ENCODE results near the gene RORC.
"Not testable (repeated sequence)": the region's sequence is repeated elsewhere in the genome, so short reads cannot be mapped to it uniquely, and the experiment has no call there.

RORC gene

GRCh38 chr1:151807131-151807530 is 24.5 kb downstream of the RORC start:
- DNase-seq (ENCODE audit: low read depth in 2 of 2, low spot score in 1 of 2): no peak

- no peak for DNase-seq (ENCODE audit: low read depth in 2 of 2, low spot score in 1 of 2)
Observed at GRCh38 chr1:151806170-151806569, 25.4 kb downstream of the RORC start.

- DNase-seq (ENCODE audit: low read depth in 2 of 2, low spot score in 1 of 2): no peak
Observed at GRCh38 chr1:151805066-151805820, 26.4 kb downstream of the RORC start, which contains the start of gene LINGO4. Gene LINGO4, minus strand, starts transcription at chr1:151805419. Its CDS starts 2,715 bp downstream, at chr1:151802704.

GRCh38 chr1:151803915-151804314 is 27.7 kb downstream of the RORC start:
- DNase-seq (ENCODE audit: low read depth in 2 of 2, low spot score in 1 of 2): no peak

GRCh38 chr1:151803164-151803563 is 28.4 kb downstream of the RORC start:
- no peak for DNase-seq (ENCODE audit: low read depth in 2 of 2, low spot score in 1 of 2)

- no peak for DNase-seq (ENCODE audit: low read depth in 2 of 2, low spot score in 1 of 2)
Observed at GRCh38 chr1:151802372-151802771, 29.2 kb downstream of the RORC start.

- no peak for DNase-seq (ENCODE audit: low read depth in 2 of 2, low spot score in 1 of 2)
Observed at GRCh38 chr1:151801846-151802245, 29.8 kb downstream of the RORC start.

GRCh38 chr1:151801310-151801820 is 30.2 kb downstream of the RORC start:
- DNase-seq (ENCODE audit: low read depth in 2 of 2, low spot score in 1 of 2): no peak

- no peak for DNase-seq (ENCODE audit: low read depth in 2 of 2, low spot score in 1 of 2)
Observed at GRCh38 chr1:151800830-151801229, 30.8 kb downstream of the RORC start.

GRCh38 chr1:151799179-151800022 is 32.2 kb downstream of the RORC start:
- no peak for DNase-seq (ENCODE audit: low read depth in 2 of 2, low spot score in 1 of 2)

- no peak for DNase-seq (ENCODE audit: low read depth in 2 of 2, low spot score in 1 of 2)
Observed at GRCh38 chr1:151798571-151798970, 33.0 kb downstream of the RORC start.

- DNase-seq (ENCODE audit: low read depth in 2 of 2, low spot score in 1 of 2): peak in 1 of 2 donors; percentile 0
Observed at GRCh38 chr1:151790940-151791651, 40.5 kb downstream of the RORC start.

GRCh38 chr1:151790071-151790939 is 41.3 kb downstream of the RORC start, which contains the start of gene TDRKH:
Gene TDRKH, minus strand, starts transcription at chr1:151790500. Its CDS starts 7,478 bp downstream, at chr1:151783022.
- DNase-seq (ENCODE audit: low read depth in 2 of 2, low spot score in 1 of 2): peak; percentile 93 to 96

- no peak for DNase-seq (ENCODE audit: low read depth in 2 of 2, low spot score in 1 of 2)
Observed at GRCh38 chr1:151787689-151788088, 43.9 kb downstream of the RORC start.

GRCh38 chr1:151783796-151784195 is 47.8 kb downstream of the RORC start:
- DNase-seq (ENCODE audit: low read depth in 2 of 2, low spot score in 1 of 2): no peak

- no peak for DNase-seq (ENCODE audit: low read depth in 2 of 2, low spot score in 1 of 2)
Observed at GRCh38 chr1:151782741-151783140, 48.9 kb downstream of the RORC start.

- DNase-seq (ENCODE audit: low read depth in 2 of 2, low spot score in 1 of 2): not testable (repeated sequence)
Observed at GRCh38 chr1:151782026-151782425, 49.6 kb downstream of the RORC start.

GRCh38 chr1:151780736-151781135 is 50.9 kb downstream of the RORC start:
- DNase-seq (ENCODE audit: low read depth in 2 of 2, low spot score in 1 of 2): not testable (repeated sequence)

- no peak for DNase-seq (ENCODE audit: low read depth in 2 of 2, low spot score in 1 of 2)
Observed at GRCh38 chr1:151779852-151780251, 51.8 kb downstream of the RORC start.

- no peak for DNase-seq (ENCODE audit: low read depth in 2 of 2, low spot score in 1 of 2)
Observed at GRCh38 chr1:151777317-151777716, 54.3 kb downstream of the RORC start.
